BLaER1 treated with 17β-estradiol and CSF1 and Interleukin-3, amounts not matched to agents 10 nM and 100 nM (cell line): ENCODE results near the gene SYCE3.

Experiments used
- H3K27ac ChIP-seq, 11 experiments: shearing (Covaris generic); formaldehyde crosslinking; 2 replicates each; pipeline ENCODE4 v1.8.1; 2022
- H3K27me3 ChIP-seq, 11 experiments: shearing (Covaris generic); formaldehyde crosslinking; 2 replicates each; pipeline ENCODE4 v1.8.1; 2022
- H3K36me3 ChIP-seq, 11 experiments: shearing (Covaris generic); formaldehyde crosslinking; 2 replicates each; pipeline ENCODE4 v1.8.1; 2022
- H3K4me1 ChIP-seq, 10 experiments: shearing (Covaris generic); formaldehyde crosslinking; 2 replicates each; pipeline ENCODE4 v1.8.1; 2022
- H3K4me2 ChIP-seq, 11 experiments: shearing (Covaris generic); formaldehyde crosslinking; 2 replicates each; pipeline ENCODE4 v1.8.1; 2022
- H3K4me3 ChIP-seq, 10 experiments: shearing (Covaris generic); formaldehyde crosslinking; 2 replicates each; pipeline ENCODE4 v1.8.1; 2022
- H3K9ac ChIP-seq, 11 experiments: shearing (Covaris generic); formaldehyde crosslinking; 2 replicates each; pipeline ENCODE4 v1.8.1; 2022
- H3K9me3 ChIP-seq, 11 experiments: shearing (Covaris generic); formaldehyde crosslinking; replicated peaks in 1 of 11; 2 replicates each; pipeline ENCODE4 v1.8.1; 2022
- H4K20me1 ChIP-seq, 11 experiments: shearing (Covaris generic); formaldehyde crosslinking; 2 replicates each; pipeline ENCODE4 v1.8.1; 2022
- Cebpa-rat ChIP-seq, 11 experiments: shearing (Covaris generic); IDR thresholded peaks; 2 replicates each; pipeline ENCODE4 v1.8.1; 2022

SYCE3 gene

GRCh38 chr22:50607659-50608020 is 44.9 kb upstream of the SYCE3 start:
- TF ChIP-seq Cebpa-rat (IDR thresholded peaks at IDR 0.05) = no peak
- Histone ChIP-seq H3K4me2 (no peak overlapping the region), H3K27me3 (peaks cover 24 to 57% (median 41%) of the 10 kb centered on the region in 11 experiments), H3K36me3 (no peaks in the 10 kb centered on the region), H3K9ac (no peak overlapping the region), H3K4me1 (peaks cover 0 to 7% (median 2%) of the 10 kb centered on the region in 10 experiments; a peak in 5 of 20 replicates), H4K20me1 (peaks cover 0 to 52% (median 0%) of the 10 kb centered on the region in 11 experiments; a peak in 10 of 22 replicates), H3K9me3 (no peaks in the 10 kb centered on the region), H3K4me3 (no peak overlapping the region), H3K27ac (no peak overlapping the region)

GRCh38 chr22:50606946-50607658 is 44.4 kb upstream of the SYCE3 start:
- no peak overlapping the region for H3K9ac ChIP-seq
- TF ChIP-seq Cebpa-rat (IDR thresholded peaks at IDR 0.05) = no peak
- no peak overlapping the region for H3K27ac ChIP-seq
- H3K4me2 ChIP-seq = no peak overlapping the region
- H4K20me1 ChIP-seq = peaks cover 0 to 57% (median 1%) of the 10 kb centered on the region in 11 experiments; a peak in 10 of 22 replicates
- no peaks in the 10 kb centered on the region for H3K36me3 ChIP-seq
- peaks cover 29 to 62% (median 47%) of the 10 kb centered on the region in 11 experiments for H3K27me3 ChIP-seq
- H3K4me3 ChIP-seq = no peak overlapping the region
- no peaks in the 10 kb centered on the region for H3K9me3 ChIP-seq
- peaks cover 0 to 7% (median 2%) of the 10 kb centered on the region in 10 experiments; a peak in 5 of 20 replicates for H3K4me1 ChIP-seq

- no peak overlapping the region for H3K4me3 ChIP-seq
- TF ChIP-seq Cebpa-rat (IDR thresholded peaks at IDR 0.05) = no peak
Observed at GRCh38 chr22:50606165-50606945, 43.6 kb upstream of the SYCE3 start.

GRCh38 chr22:50605613-50606074 is 42.9 kb upstream of the SYCE3 start:
- no peak overlapping the region for H3K4me3 ChIP-seq
- no peaks in the 10 kb centered on the region for H3K36me3 ChIP-seq
- peaks cover 42 to 77% (median 61%) of the 10 kb centered on the region in 11 experiments for H3K27me3 ChIP-seq
- H3K4me1 ChIP-seq = peaks cover 0 to 7% (median 2%) of the 10 kb centered on the region in 10 experiments; a peak in 5 of 20 replicates
- no peak overlapping the region for H3K9ac ChIP-seq
- TF ChIP-seq Cebpa-rat (IDR thresholded peaks at IDR 0.05) = no peak
- no peak overlapping the region for H3K27ac ChIP-seq
- H3K9me3 ChIP-seq = no peaks in the 10 kb centered on the region
- peak overlapping the region in 4 of 11 experiments; percentile 3 to 32 (median 10); a peak in 2 of 22 replicates for H3K4me2 ChIP-seq
- peaks cover 0 to 63% (median 4%) of the 10 kb centered on the region in 11 experiments; a peak in 10 of 22 replicates for H4K20me1 ChIP-seq

More at GRCh38 chr22:50606165-50606945, 43.6 kb upstream of the SYCE3 start:
- Histone ChIP-seq H3K4me2 (0 out of 22 replicates have a peak overlapping the region, but pooled peaks of 1 of the 11 experiments have one; percentile 32), H3K4me1 (peaks cover 0 to 7% (median 2%) of the 10 kb centered on the region in 10 experiments; a peak in 5 of 20 replicates), H3K36me3 (no peaks in the 10 kb centered on the region), H3K9me3 (no peaks in the 10 kb centered on the region), H3K27ac (no peak overlapping the region), H3K9ac (no peak overlapping the region), H4K20me1 (peaks cover 0 to 63% (median 4%) of the 10 kb centered on the region in 11 experiments; a peak in 10 of 22 replicates), H3K27me3 (peaks cover 36 to 70% (median 54%) of the 10 kb centered on the region in 11 experiments)

DNA sequence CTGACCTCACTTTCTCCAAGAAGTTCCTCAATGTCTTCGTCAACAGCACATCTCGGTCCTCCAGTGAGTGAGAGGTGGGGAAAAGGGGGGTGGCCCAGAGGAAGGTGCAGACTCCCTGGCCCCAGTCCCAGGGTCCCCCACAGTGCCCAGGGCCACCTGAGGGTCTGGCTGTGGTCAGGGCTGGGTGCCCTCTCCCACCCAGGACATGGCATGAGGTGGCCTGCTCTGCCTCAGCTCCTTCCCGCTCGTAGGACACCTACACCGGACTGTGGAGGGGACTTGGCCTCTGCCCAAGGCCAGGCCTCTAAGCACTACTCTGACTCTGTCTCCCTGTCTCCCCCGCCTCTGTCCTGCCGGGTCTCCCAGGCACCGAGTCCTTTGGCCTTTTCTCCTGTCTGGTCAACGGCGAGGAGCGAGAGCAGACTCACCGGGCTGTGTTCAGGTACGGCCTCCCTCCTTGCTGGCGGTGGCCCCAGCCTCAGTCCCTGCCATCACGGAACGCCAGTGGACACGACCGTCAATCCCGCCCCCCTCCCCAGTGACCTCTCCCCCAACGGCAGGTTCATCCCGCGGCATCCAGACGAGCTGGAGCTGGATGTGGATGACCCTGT is 42.4 kb upstream of the SYCE3 start:
- no peaks in the 10 kb centered on the region for H3K36me3 ChIP-seq
- no peak overlapping the region for H3K4me3 ChIP-seq
- no peak overlapping the region for H3K27ac ChIP-seq
- no peak for TF ChIP-seq Cebpa-rat (IDR thresholded peaks at IDR 0.05)
- H3K4me1 ChIP-seq = peaks cover 0 to 7% (median 2%) of the 10 kb centered on the region in 10 experiments; a peak in 5 of 20 replicates
- peaks cover 46 to 82% (median 66%) of the 10 kb centered on the region in 11 experiments for H3K27me3 ChIP-seq
- H3K9me3 ChIP-seq = no peaks in the 10 kb centered on the region
- no peak overlapping the region for H3K9ac ChIP-seq
- peak overlapping the region in 4 of 11 experiments; percentile 3 to 32 (median 10); a peak in 2 of 22 replicates for H3K4me2 ChIP-seq
- peaks cover 0 to 63% (median 4%) of the 10 kb centered on the region in 11 experiments; a peak in 10 of 22 replicates for H4K20me1 ChIP-seq

GRCh38 chr22:50604256-50605001 is 41.7 kb upstream of the SYCE3 start:
- H3K9ac ChIP-seq = no peak overlapping the region

DNA sequence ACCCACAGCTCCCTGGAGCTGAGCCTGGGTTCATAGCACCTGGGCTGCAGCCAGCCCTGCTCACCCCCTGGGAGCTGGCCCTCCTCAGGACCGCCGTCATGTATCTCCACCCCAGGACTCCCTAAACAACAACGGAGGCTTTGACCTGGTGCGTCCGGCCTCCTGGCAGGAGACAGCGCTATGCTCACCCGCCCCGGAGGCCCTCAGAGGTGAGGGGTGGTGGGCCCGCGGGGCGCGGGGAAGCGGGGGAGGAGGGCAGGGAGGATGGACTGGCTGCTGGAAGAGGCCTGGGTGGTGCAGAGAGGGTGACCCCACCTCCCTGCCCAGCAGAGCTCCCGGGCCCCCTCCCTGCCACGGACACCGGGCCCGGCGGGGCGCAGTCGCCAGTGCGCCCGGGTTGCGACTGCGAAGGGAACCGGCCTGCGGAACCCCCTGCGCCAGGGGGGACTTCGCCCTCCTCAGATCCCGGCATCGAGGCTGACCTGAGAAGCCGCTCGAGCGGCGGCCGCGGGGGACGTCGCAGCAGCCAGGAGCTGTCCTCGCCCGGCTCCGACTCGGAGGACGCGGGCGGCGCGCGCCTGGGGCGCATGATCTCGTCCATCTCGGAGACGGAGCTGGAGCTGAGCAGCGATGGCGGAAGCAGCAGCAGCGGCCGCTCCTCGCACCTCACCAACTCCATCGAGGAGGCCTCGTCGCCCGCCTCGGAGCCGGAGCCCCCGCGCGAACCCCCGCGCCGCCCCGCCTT is 41.0 kb upstream of the SYCE3 start:
- H3K4me1 ChIP-seq = peaks cover 0 to 7% (median 2%) of the 10 kb centered on the region in 10 experiments; a peak in 5 of 20 replicates
- H3K4me2 ChIP-seq = no peak overlapping the region
- H3K4me3 ChIP-seq = no peak overlapping the region
- peaks cover 0 to 64% (median 12%) of the 10 kb centered on the region in 11 experiments; a peak in 11 of 22 replicates for H4K20me1 ChIP-seq
- H3K36me3 ChIP-seq = no peaks in the 10 kb centered on the region
- no peak for TF ChIP-seq Cebpa-rat (IDR thresholded peaks at IDR 0.05)
- no peak overlapping the region for H3K27ac ChIP-seq
- no peak overlapping the region for H3K9ac ChIP-seq
- peaks cover 0 to 7% (median 0%) of the 10 kb centered on the region in 11 experiments; a peak in 6 of 22 replicates for H3K9me3 ChIP-seq
- H3K27me3 ChIP-seq = peaks cover 61 to 96% (median 80%) of the 10 kb centered on the region in 11 experiments

More at GRCh38 chr22:50604256-50605001, 41.7 kb upstream of the SYCE3 start:
- peaks cover 53 to 89% (median 73%) of the 10 kb centered on the region in 11 experiments for H3K27me3 ChIP-seq
- no peak overlapping the region for H3K27ac ChIP-seq
- peaks cover 0 to 5% (median 0%) of the 10 kb centered on the region in 11 experiments; a peak in 5 of 22 replicates for H3K9me3 ChIP-seq
- H3K36me3 ChIP-seq = no peaks in the 10 kb centered on the region
- H3K4me2 ChIP-seq = no peak overlapping the region
- no peak overlapping the region for H3K4me3 ChIP-seq
- H4K20me1 ChIP-seq = peaks cover 0 to 64% (median 10%) of the 10 kb centered on the region in 11 experiments; a peak in 11 of 22 replicates
- TF ChIP-seq Cebpa-rat (IDR thresholded peaks at IDR 0.05) = no peak
- H3K4me1 ChIP-seq = peaks cover 0 to 7% (median 2%) of the 10 kb centered on the region in 10 experiments; a peak in 5 of 20 replicates
